Adrenal gland (tissue), 12 donors: ENCODE data around the gene BTBD19. TPM values are rescaled to one million over a fixed set of nuclear protein-coding genes. Genes with fewer than 3 reads are reported as not detected.

Source experiments
- DNase-seq, 7 donors: peaks; one replicate each; pipeline ENCODE4 v3.0.0-alpha.2; 2019 to 2020
- H3K27ac ChIP-seq, 5 donors: fragments of 200-600 bp; sonication (generic) in 4 of 5; 1 replicate in 3 of 5; 2 replicates in 2 of 5; pipeline versions ENCODE4 v1.5.1 to v1.8.0; 2016 to 2020; ENCODE audit warnings: mild to moderate bottlenecking in 1 of 5
- H3K27me3 ChIP-seq: fragments of 200-600 bp; 2 replicates; pipeline ENCODE4 v1.8.0; 2021
- H3K36me3 ChIP-seq, 2 donors: fragments of 200-600 bp; replicated peaks in 1 of 2; 1 replicate in 1 of 2; 2 replicates in 1 of 2; pipeline versions ENCODE4 v1.5.1 to v1.8.0; 2018 to 2022
- H3K4me1 ChIP-seq, 2 donors: fragments of 200-600 bp; replicated peaks in 1 of 2; 1 replicate in 1 of 2; 2 replicates in 1 of 2; pipeline versions ENCODE4 v1.5.1 to v1.8.0; 2018 to 2021
- H3K4me3 ChIP-seq, 4 donors: fragments of 200-600 bp; sonication (generic) in 3 of 4; one replicate each; pipeline ENCODE4 v1.5.1; 2016 to 2018
- H3K9me3 ChIP-seq, 3 donors: fragments of 200-600 bp; sonication (generic) in 1 of 3; replicated peaks in 1 of 3; 1 replicate in 2 of 3; 2 replicates in 1 of 3; pipeline versions ENCODE4 v1.5.1 to v1.8.0; 2016 to 2021
- CTCF ChIP-seq, 6 experiments: fragments of 450-650 bp in 4 of 6; fragments of 200-600 bp in 2 of 6; sonication (generic) in 1 of 6; IDR thresholded peaks; 1 replicate in 5 of 6; 2 replicates in 1 of 6; pipeline versions ENCODE4 v1.5.1 to v1.8.0; 2016 to 2021; ENCODE audit warnings: antibody characterized with exemption in 6 of 6, mild to moderate bottlenecking in 2 of 6, moderate library complexity in 1 of 6
- POLR2A ChIP-seq, 2 donors: fragments of 450-650 bp; IDR thresholded peaks; one replicate each; pipeline ENCODE4 v1.6.1; 2017; ENCODE audit warnings: antibody characterized with exemption in 2 of 2, mild to moderate bottlenecking in 2 of 2, moderate library complexity in 1 of 2
- WGBS, 4 donors: extraction: QIAGEN DNeasy Blood & Tissue Kit in 2 of 4; methylation state at CpG; one replicate each; pipeline versions ENCODE4 v1.1.5 to v1.1.7; 2013 to 2017; 5-methylcytosine and 5-hydroxymethylcytosine counted together
- intact Hi-C, 2 donors: fragments of 100-400 bp; cut with DNase I; formaldehyde crosslinking; loops; one replicate each; pipeline versions ENCODE4 v1.14.1 to v1.15.0; 2022 to 2023
- polyA plus RNA-seq, 3 donors: library from polyadenylated mRNA; stranded (reverse); fragments of 200-250 nt in 2 of 3; fragments of 350-450 nt in 1 of 3; fragmentation: Illumina TruSeq in 1 of 3; extraction: RNeasy Lipid Tissue Mini Kit (QIAGEN cat#74804) in 1 of 3; gene quantifications; one replicate each; pipeline ENCODE4 v1.2.3, GENCODE V29; 2013 to 2014
- total RNA-seq, 9 donors: library from RNA; depleted of rRNA in 4 of 9; stranded (reverse); fragments of >200 nt in 4 of 9; fragments of 120-200 nt in 1 of 9; fragmentation: NEBNext Ultra II Directional in 1 of 9; extraction: Animal tissue kit (Norgen Biotek cat#: 25700) in 1 of 9; gene quantifications; one replicate each; pipeline versions ENCODE4 v1.1.0 to v1.2.4, GENCODE V29; 2013 to 2023
- donor health status: healthy with polysubstance abuse.
- donor health status: Bipolar disorder and iron deficiency.
- donor health status: DM: yes; HTN: yes; CAD: no.
- donor health status: DM: no; HTN: no; CAD: no.
- donor health status: DM: no; HTN: no; CAD: no.
- donor health status: DM: yes; HTN: yes; CAD: no.

BTBD19 gene
- total and polyA plus RNA-seq, 12 donors, result 4.8 to 67.2 (median 21.3) TPM

- Histone ChIP-seq H3K27ac (peak overlapping the region in 1 of 5 donors; percentile 1), H3K36me3 (peaks cover 0 to 27% of the 10 kb centered on the region in 2 donors), H3K9me3 (no peaks in the 10 kb centered on the region), H3K4me1 (peaks cover 11 to 28% of the 10 kb centered on the region in 2 donors), H3K27me3 (no peaks in the 10 kb centered on the region), H3K4me3 (peak overlapping the region in 2 of 4 donors; percentile 24 to 55)
- whole genome bisulfite sequencing, 4 donors, result 45 to 53% (median 48%) methylated on average over 8 of the region's 8 CpGs
- TF ChIP-seq CTCF (IDR thresholded peaks at IDR 0.05), result no peak
- TF ChIP-seq POLR2A (IDR thresholded peaks at IDR 0.05), result no peak
- intact Hi-C loops, result loop anchor here in 1 of 2 donors (10.0 kb wide), 1 partner anchor 49 kb away; the partner anchor contains the start of genes KIF2C and RNU5D-1
- DNase-seq, result peak in 1 of 7 donors; percentile 56
Observed at GRCh38 chr1:44783697-44784093, 24.6 kb upstream of the BTBD19 start.

DNA sequence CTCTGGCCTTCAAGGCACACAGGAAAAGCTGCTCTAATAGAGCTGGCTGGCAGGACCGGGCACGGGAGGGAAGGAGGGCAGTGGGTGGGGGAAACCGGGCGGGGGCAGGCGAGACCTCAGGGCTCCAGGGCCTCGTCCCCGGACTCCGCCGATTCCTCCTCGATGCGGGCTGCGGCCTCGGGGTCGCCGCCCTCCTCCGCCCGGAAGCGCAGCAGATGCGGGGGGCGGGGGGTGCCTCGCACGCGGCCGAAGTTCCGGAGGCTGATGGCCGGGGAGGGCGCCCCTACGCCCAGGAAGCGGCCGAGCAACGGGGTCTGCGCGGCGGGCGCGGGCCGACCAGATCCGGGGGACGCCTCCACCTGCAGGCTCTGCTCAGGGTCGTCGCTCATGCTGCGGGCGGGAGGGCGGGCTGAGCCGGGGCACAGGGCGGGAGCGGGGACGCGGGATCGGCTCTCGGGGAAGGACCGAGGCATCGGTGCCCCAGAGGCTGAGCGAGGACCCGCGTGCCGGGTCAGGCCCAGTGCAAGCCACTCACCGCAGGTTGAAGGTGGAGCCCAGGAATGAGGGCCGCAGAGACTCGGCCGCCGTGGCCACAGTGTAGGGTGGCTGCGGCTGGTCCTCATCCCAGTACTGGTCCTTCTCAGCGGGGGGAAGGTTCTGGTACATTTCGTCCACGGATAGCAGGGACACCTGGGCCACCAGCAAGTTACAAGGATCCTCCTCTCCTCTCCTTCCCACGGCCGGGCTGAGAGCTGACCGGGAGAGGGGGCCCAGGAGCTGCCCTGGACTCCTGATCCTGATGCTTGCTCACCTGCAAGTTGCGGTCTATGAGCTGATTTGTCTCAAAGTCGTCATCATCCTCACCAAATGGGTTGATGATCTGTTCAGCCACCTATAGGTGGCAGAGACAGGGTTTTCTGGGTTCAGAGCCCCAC is 24.0 kb upstream of the BTBD19 start:
- intact Hi-C loops, result loop anchor here in 1 of 2 donors (10.0 kb wide), 1 partner anchor 50 kb away; the partner anchor contains the start of genes KIF2C and RNU5D-1
- Histone ChIP-seq H3K27ac (peak overlapping the region in 1 of 5 donors; percentile 1), H3K27me3 (no peaks in the 10 kb centered on the region), H3K4me3 (peak overlapping the region in 2 of 4 donors; percentile 24 to 55), H3K4me1 (peaks cover 11 to 25% of the 10 kb centered on the region in 2 donors), H3K9me3 (no peaks in the 10 kb centered on the region), H3K36me3 (peaks cover 0 to 20% of the 10 kb centered on the region in 2 donors)
- WGBS, 4 donors, result 10 to 80% (median 18%) methylated on average over 3 to 71 of the region's 71 CpGs
- DNase-seq, result peak in 2 of 7 donors; percentile 33 to 62
- TF ChIP-seq POLR2A (IDR thresholded peaks at IDR 0.05), result no peak
- TF ChIP-seq CTCF (IDR thresholded peaks at IDR 0.05), result no peak

DNA sequence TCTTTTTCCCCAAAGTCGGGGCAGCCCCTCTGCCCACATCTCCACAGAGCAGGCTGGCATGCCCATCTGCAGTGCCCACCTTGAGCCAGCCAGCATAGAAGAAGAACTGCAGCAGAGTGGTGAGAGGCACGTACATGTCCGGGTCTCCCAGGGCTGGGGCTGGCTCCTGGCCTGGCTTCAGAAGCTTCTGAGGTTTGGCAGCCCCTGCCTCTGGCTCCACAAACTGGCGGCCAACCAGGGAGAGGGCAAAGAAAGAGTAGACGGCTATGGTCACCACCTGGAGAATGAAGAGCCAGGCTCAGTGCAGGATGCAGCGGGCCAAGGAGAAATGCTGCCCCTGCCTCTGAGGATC is 23.3 kb upstream of the BTBD19 start:
- DNase-seq, result no peak
- no peak overlapping the region for H3K4me3 ChIP-seq
- TF ChIP-seq POLR2A (IDR thresholded peaks at IDR 0.05) (no peak), CTCF (IDR thresholded peaks at IDR 0.05) (no peak)
- no peaks in the 10 kb centered on the region for H3K27me3 ChIP-seq
- H3K9me3 ChIP-seq, result no peaks in the 10 kb centered on the region
- peaks cover 11 to 25% of the 10 kb centered on the region in 2 donors for H3K4me1 ChIP-seq
- H3K27ac ChIP-seq, result no peak overlapping the region
- intact Hi-C loops, result loop anchor here in 1 of 2 donors (10.0 kb wide), 1 partner anchor 50 kb away; the partner anchor contains the start of genes KIF2C and RNU5D-1
- 92 to 100% (median 95%) methylated on average over 3 to 6 of the region's 6 CpGs for WGBS, 4 donors
- H3K36me3 ChIP-seq, result peaks cover 0 to 14% of the 10 kb centered on the region in 2 donors

GRCh38 chr1:44785501-44786137 is 22.7 kb upstream of the BTBD19 start:
- WGBS, 4 donors, result 39 to 42% (median 40%) methylated on average over 10 to 11 of the region's 11 CpGs
- Histone ChIP-seq H3K27me3 (no peaks in the 10 kb centered on the region), H3K4me1 (peaks cover 11 to 25% of the 10 kb centered on the region in 2 donors), H3K4me3 (peak overlapping the region in 2 of 4 donors; percentile 27 to 56), H3K27ac (no peak overlapping the region), H3K9me3 (no peaks in the 10 kb centered on the region), H3K36me3 (peaks cover 0 to 9% of the 10 kb centered on the region in 2 donors)
- intact Hi-C loops, result loop anchor here in 1 of 2 donors (10.0 kb wide), 1 partner anchor 51 kb away; the partner anchor contains the start of genes KIF2C and RNU5D-1
- DNase-seq, result no peak
- no peak for TF ChIP-seq POLR2A (IDR thresholded peaks at IDR 0.05)
- TF ChIP-seq CTCF (IDR thresholded peaks at IDR 0.05), result no peak
